Measurements from ENCODE around the gene MRFAP1. TPM values are rescaled to one million over a fixed set of nuclear protein-coding genes. Genes with fewer than 3 reads are reported as not detected.
"Not testable (repeated sequence)": the region's sequence is repeated elsewhere in the genome, so short reads cannot be mapped to it uniquely, and the experiment has no call there.

MRFAP1 gene
- total RNA-seq, 1 donor from 2014 or later: 166 TPM

- H3K27ac ChIP-seq: peak overlapping the region; percentile 59
Measured at GRCh38 chr4:6663596-6664393, 23.3 kb downstream of the MRFAP1 start.

GRCh38 chr4:6665320-6665654, 24.8 kb downstream of the MRFAP1 start:
- H3K4me3 ChIP-seq: no peak overlapping the region
- DNase-seq (ENCODE audit: extremely low spot score in 2 of 2): no peak
- no peaks in the 10 kb centered on the region for H3K9me3 ChIP-seq
- peaks cover 16% of the 10 kb centered on the region for H3K4me1 ChIP-seq
- no peaks in the 10 kb centered on the region for H3K36me3 ChIP-seq
- intact Hi-C loops (cut with DNase I): no loop called here
- H3K27me3 ChIP-seq: no peaks in the 10 kb centered on the region
- H3K27ac ChIP-seq: no peak overlapping the region
- TF ChIP-seq POLR2A (IDR thresholded peaks at IDR 0.05) (no peak), POLR2AphosphoS5 (IDR thresholded peaks at IDR 0.05; ENCODE audit: insufficient read depth in 1 of 2, low read depth in 1 of 2) (no peak)
- TF ChIP-seq, protein P1, sequence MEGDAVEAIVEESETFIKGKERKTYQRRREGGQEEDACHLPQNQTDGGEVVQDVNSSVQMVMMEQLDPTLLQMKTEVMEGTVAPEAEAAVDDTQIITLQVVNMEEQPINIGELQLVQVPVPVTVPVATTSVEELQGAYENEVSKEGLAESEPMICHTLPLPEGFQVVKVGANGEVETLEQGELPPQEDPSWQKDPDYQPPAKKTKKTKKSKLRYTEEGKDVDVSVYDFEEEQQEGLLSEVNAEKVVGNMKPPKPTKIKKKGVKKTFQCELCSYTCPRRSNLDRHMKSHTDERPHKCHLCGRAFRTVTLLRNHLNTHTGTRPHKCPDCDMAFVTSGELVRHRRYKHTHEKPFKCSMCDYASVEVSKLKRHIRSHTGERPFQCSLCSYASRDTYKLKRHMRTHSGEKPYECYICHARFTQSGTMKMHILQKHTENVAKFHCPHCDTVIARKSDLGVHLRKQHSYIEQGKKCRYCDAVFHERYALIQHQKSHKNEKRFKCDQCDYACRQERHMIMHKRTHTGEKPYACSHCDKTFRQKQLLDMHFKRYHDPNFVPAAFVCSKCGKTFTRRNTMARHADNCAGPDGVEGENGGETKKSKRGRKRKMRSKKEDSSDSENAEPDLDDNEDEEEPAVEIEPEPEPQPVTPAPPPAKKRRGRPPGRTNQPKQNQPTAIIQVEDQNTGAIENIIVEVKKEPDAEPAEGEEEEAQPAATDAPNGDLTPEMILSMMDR (IDR thresholded peaks at IDR 0.05): no peak

More at GRCh38 chr4:6663596-6664393, 23.3 kb downstream of the MRFAP1 start:
- peak overlapping the region; percentile 41 to 52 for H3K4me3 ChIP-seq
- no peak for DNase-seq (ENCODE audit: extremely low spot score in 2 of 2)
- TF ChIP-seq, protein P1 (IDR thresholded peaks at IDR 0.05): no peak
- TF ChIP-seq POLR2A (IDR thresholded peaks at IDR 0.05): no peak
- no peak for TF ChIP-seq POLR2AphosphoS5 (IDR thresholded peaks at IDR 0.05; ENCODE audit: insufficient read depth in 1 of 2, low read depth in 1 of 2)
- H3K36me3 ChIP-seq: no peaks in the 10 kb centered on the region
- no peaks in the 10 kb centered on the region for H3K9me3 ChIP-seq
- intact Hi-C loops (cut with DNase I): no loop called here
- peaks cover 26% of the 10 kb centered on the region for H3K4me1 ChIP-seq
- no peaks in the 10 kb centered on the region for H3K27me3 ChIP-seq

DNA sequence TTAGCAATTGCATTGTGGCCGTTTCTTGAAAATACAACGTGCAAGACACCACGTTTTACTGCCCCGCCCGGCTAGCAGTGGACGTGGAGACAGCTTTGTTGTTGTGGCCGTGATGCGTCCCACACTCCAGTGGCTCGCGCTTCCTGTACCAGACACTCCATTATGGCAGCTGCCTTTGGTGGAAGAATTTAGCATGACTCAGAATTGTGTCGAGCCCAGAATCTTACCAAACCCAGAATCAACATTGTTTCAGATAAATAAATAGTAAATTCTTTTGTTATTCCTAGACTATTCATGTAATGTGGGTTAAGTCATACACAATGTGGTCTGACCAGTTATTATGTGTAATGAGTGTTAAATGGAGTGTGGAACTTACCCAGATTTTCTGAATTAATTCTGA, 27.9 kb downstream of the MRFAP1 start:
- TF ChIP-seq, protein P1 (IDR thresholded peaks at IDR 0.05): no peak
- TF ChIP-seq POLR2A (IDR thresholded peaks at IDR 0.05) (no peak), POLR2AphosphoS5 (IDR thresholded peaks at IDR 0.05; ENCODE audit: insufficient read depth in 1 of 2, low read depth in 1 of 2) (no peak)
- H3K27me3 ChIP-seq: no peaks in the 10 kb centered on the region
- intact Hi-C loops (cut with DNase I): no loop called here
- H3K4me3 ChIP-seq: no peak overlapping the region
- no peaks in the 10 kb centered on the region for H3K9me3 ChIP-seq
- H3K36me3 ChIP-seq: no peaks in the 10 kb centered on the region
- no peak for DNase-seq (ENCODE audit: extremely low spot score in 2 of 2)
- no peak overlapping the region for H3K27ac ChIP-seq
- H3K4me1 ChIP-seq: peaks cover 23% of the 10 kb centered on the region

- H3K27ac ChIP-seq: no peak overlapping the region
- no peaks in the 10 kb centered on the region for H3K27me3 ChIP-seq
- intact Hi-C loops (cut with DNase I): no loop called here
- TF ChIP-seq POLR2A (IDR thresholded peaks at IDR 0.05): no peak
- TF ChIP-seq POLR2AphosphoS5 (IDR thresholded peaks at IDR 0.05; ENCODE audit: insufficient read depth in 1 of 2, low read depth in 1 of 2): no peak
- TF ChIP-seq, protein P1 (IDR thresholded peaks at IDR 0.05): no peak
- H3K4me1 ChIP-seq: peaks cover 31% of the 10 kb centered on the region
- no peak for DNase-seq (ENCODE audit: extremely low spot score in 2 of 2)
- no peaks in the 10 kb centered on the region for H3K9me3 ChIP-seq
- H3K36me3 ChIP-seq: no peaks in the 10 kb centered on the region
- no peak overlapping the region for H3K4me3 ChIP-seq
Measured at GRCh38 chr4:6671648-6672047, 31.2 kb downstream of the MRFAP1 start.

DNA sequence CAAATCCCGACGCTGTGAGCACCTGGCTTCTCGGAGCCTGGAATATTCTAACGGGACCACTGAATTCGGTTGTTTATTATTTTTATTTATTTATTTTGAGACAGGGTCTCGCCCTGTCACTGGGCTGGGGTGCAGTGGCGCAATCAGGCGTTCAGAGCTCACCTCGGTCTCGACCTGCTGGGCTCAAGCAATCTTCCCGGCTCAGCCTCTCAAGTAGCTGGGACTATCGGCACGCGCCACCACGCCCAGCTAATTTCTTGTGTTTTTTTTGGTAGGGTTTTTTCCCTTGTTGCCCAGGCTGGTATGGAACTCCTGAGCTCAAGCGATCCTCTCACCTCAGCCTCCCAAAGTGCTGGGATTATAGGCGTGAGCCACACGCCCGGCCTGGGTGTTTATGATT, 31.6 kb downstream of the MRFAP1 start:
- H3K4me1 ChIP-seq: peaks cover 36% of the 10 kb centered on the region
- intact Hi-C loops (cut with DNase I): no loop called here
- H3K36me3 ChIP-seq: no peaks in the 10 kb centered on the region
- no peak overlapping the region for H3K27ac ChIP-seq
- H3K9me3 ChIP-seq: no peaks in the 10 kb centered on the region
- no peaks in the 10 kb centered on the region for H3K27me3 ChIP-seq
- no peak overlapping the region for H3K4me3 ChIP-seq
- DNase-seq (ENCODE audit: extremely low spot score in 2 of 2): no peak
- TF ChIP-seq POLR2A (IDR thresholded peaks at IDR 0.05) (no peak), POLR2AphosphoS5 (IDR thresholded peaks at IDR 0.05; ENCODE audit: insufficient read depth in 1 of 2, low read depth in 1 of 2) (no peak)
- TF ChIP-seq, protein P1 (IDR thresholded peaks at IDR 0.05): no peak

DNA sequence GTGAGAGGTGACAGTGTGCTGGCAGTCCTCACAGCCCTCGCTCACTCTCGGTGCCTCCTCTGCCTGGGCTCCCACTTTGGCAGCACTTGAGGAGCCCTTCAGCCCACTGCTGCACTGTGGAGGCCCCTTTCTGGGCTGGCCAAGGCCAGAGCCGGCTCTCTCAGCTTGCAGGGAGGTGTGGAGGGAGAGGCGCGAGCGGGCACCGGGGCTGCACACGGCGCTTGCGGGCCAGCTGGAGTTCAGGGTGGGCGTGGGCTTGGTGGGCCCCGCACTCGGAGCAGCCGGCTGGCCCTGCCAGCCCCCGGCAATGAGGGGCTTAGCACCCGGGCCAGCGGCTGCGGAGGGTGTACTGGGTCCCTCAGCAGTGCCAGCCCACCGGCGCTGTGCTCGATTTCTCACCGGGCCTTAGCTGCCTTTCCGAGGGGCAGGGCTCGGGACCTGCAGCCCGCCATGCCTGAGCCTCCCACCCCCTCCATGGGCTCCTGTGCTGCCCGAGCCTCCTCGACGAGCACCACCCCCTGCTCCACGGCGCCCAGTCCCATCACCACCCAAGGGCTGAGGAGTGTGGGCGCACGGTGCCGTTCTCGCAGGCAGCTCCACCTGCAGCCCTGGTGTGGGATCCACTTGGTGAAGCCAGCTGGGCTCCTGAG, 32.2 kb downstream of the MRFAP1 start:
- not testable (repeated sequence) for H3K4me3 ChIP-seq, H3K27ac ChIP-seq

DNA sequence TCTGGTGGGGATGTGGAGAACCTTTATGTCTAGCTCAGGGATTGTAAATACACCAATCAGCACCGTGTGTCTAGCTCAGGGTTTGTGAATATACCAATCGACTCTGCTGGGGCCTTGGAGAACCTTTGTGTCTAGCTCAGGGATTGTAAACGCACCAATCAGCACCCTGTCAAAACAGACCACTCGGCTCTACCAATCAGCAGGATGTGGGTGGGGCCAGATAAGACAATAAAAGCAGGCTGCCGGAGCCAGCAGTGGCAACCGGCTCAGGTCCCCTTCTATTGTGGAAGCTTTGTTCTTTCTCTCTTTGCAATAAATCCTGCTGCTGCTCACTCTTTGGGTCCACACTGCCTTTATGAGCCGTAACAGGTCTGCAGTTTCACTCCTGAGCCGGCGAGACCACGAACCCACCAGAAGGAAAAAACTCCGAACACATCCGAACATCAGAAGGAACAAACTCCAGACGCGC, 32.7 kb downstream of the MRFAP1 start:
- H3K9me3 ChIP-seq; H3K36me3 ChIP-seq; DNase-seq (ENCODE audit: extremely low spot score in 2 of 2); intact Hi-C loops (cut with DNase I); H3K27me3 ChIP-seq: not testable (repeated sequence)
- H3K4me1 ChIP-seq: peaks cover 40% of the 10 kb centered on the region
- H3K4me3 ChIP-seq: peak overlapping the region; percentile 58 to 71
- H3K27ac ChIP-seq: peak overlapping the region; percentile 75

More for the DNA sequence above, 32.2 kb downstream of the MRFAP1 start:
- H3K27me3 ChIP-seq; intact Hi-C loops (cut with DNase I); H3K9me3 ChIP-seq; H3K36me3 ChIP-seq; DNase-seq (ENCODE audit: extremely low spot score in 2 of 2): not testable (repeated sequence)
- H3K4me1 ChIP-seq: peaks cover 40% of the 10 kb centered on the region
